Measurements from ENCODE around the gene DRAP1. TPM values are rescaled to one million over a fixed set of nuclear protein-coding genes. Genes with fewer than 3 reads are reported as not detected.

The DRAP1 gene
- total and polyA plus RNA-seq, 4 experiments from 2014 or later = 78.2 to 102 (median 84.6) TPM

GRCh38 chr11:65896034-65896999 lies 22.9 kb upstream of the DRAP1 start:
- H3K4me3 Mint-ChIP-seq = peak overlapping the region in 1 of 8 donors; percentile 41
- POLR2A ChIA-PET (ENCODE audit: partially characterized antibody) = interaction anchor here (0.8 kb wide), 2 partner anchors 9 kb away, joined by 3 to 4 read pairs; no protein-coding TSS in a partner anchor
- CTCF ChIA-PET (ENCODE audit: partially characterized antibody) = interaction anchor here (0.8 to 11.2 kb wide), 3 partner anchors 8 to 107 kb away, joined by 3 to 162 read pairs (median 3); partner anchors contain the start of genes CCDC85B and FIBP
- H3K27me3 Mint-ChIP-seq = no peaks in the 10 kb centered on the region
- Histone ChIP-seq H3K4me1 (ENCODE audit: insufficient read depth, low read length) (peaks cover 54% of the 10 kb centered on the region), H3K4me3 (ENCODE audit: low read length in 2 of 2) (no peak overlapping the region), H3K9me3 (ENCODE audit: control insufficient read depth in 1 of 2, low read length in 2 of 2) (no peaks in the 10 kb centered on the region), H3K27me3 (ENCODE audit: insufficient read depth, low read length) (peaks cover 4% of the 10 kb centered on the region), H3K27ac (ENCODE audit: low read depth, low read length) (no peak overlapping the region), H3K36me3 (ENCODE audit: insufficient read depth, low read length) (no peaks in the 10 kb centered on the region)
- peak overlapping the region in 6 of 7 donors; percentile 27 to 82 (median 67) for H3K27ac Mint-ChIP-seq
- no peaks in the 10 kb centered on the region for H3K9me3 Mint-ChIP-seq
- H3K4me1 Mint-ChIP-seq = peaks cover 20 to 54% (median 30%) of the 10 kb centered on the region in 4 donors
- no peaks in the 10 kb centered on the region for H3K36me3 Mint-ChIP-seq
- intact Hi-C loops (cut with micrococcal nuclease) = no loop called here
- no peak for DNase-seq

GRCh38 chr11:65897020-65897471 lies 22.2 kb upstream of the DRAP1 start:
- peak overlapping the region in 1 of 7 donors; percentile 82 for H3K27ac Mint-ChIP-seq
- Histone ChIP-seq H3K36me3 (ENCODE audit: insufficient read depth, low read length) (no peaks in the 10 kb centered on the region), H3K9me3 (ENCODE audit: control insufficient read depth in 1 of 2, low read length in 2 of 2) (no peaks in the 10 kb centered on the region), H3K4me3 (ENCODE audit: low read length in 2 of 2) (no peak overlapping the region), H3K27me3 (ENCODE audit: insufficient read depth, low read length) (peaks cover 4% of the 10 kb centered on the region), H3K4me1 (ENCODE audit: insufficient read depth, low read length) (peaks cover 47% of the 10 kb centered on the region), H3K27ac (ENCODE audit: low read depth, low read length) (no peak overlapping the region)
- DNase-seq = no peak
- H3K9me3 Mint-ChIP-seq = no peaks in the 10 kb centered on the region
- intact Hi-C loops (cut with micrococcal nuclease) = no loop called here
- H3K4me1 Mint-ChIP-seq = peaks cover 19 to 52% (median 27%) of the 10 kb centered on the region in 4 donors
- CTCF ChIA-PET (ENCODE audit: partially characterized antibody) = interaction anchor here (11.2 kb wide), 1 partner anchor 9 kb away, joined by 162 read pairs; the partner anchor contains the start of genes CCDC85B and FIBP
- H3K27me3 Mint-ChIP-seq = no peaks in the 10 kb centered on the region
- peak overlapping the region in 1 of 8 donors; percentile 39 for H3K4me3 Mint-ChIP-seq
- POLR2A ChIA-PET (ENCODE audit: partially characterized antibody) = interaction anchor here (0.8 to 2.5 kb wide), 4 partner anchors 8 to 22 kb away, joined by 3 to 20 read pairs (median 12); partner anchors contain the start of genes C11orf68, DRAP1 and FIBP
- no peaks in the 10 kb centered on the region for H3K36me3 Mint-ChIP-seq

- no peaks in the 10 kb centered on the region for H3K9me3 Mint-ChIP-seq
- H3K36me3 Mint-ChIP-seq = no peaks in the 10 kb centered on the region
- peaks cover 9 to 38% (median 14%) of the 10 kb centered on the region in 4 donors for H3K4me1 Mint-ChIP-seq
- H3K9me3 ChIP-seq (ENCODE audit: control insufficient read depth in 1 of 2, low read length in 2 of 2) = no peaks in the 10 kb centered on the region
- intact Hi-C loops (cut with micrococcal nuclease) = no loop called here
- H3K27me3 Mint-ChIP-seq = peaks cover 0 to 1% of the 10 kb centered on the region in 2 donors
- H3K27ac Mint-ChIP-seq = peak overlapping the region in 6 of 7 donors; percentile 74 to 88 (median 84)
- H3K4me3 ChIP-seq (ENCODE audit: low read length in 2 of 2) = peak overlapping the region in 1 of 2 donors; percentile 51
- POLR2A ChIA-PET (ENCODE audit: partially characterized antibody) = interaction anchor here (1.1 to 3.4 kb wide), 7 partner anchors 8 to 369 kb away, joined by 3 to 22 read pairs (median 9); partner anchors contain the start of genes C11orf68, CCDC85B, CFL1 and DRAP1
- DNase-seq = no peak
- CTCF ChIA-PET (ENCODE audit: partially characterized antibody) = interaction anchor here (0.9 to 11.2 kb wide), 3 partner anchors 11 to 39 kb away, joined by 3 to 162 read pairs (median 3); partner anchors contain the start of genes CCDC85B, FIBP and MUS81
- H3K27me3 ChIP-seq (ENCODE audit: insufficient read depth, low read length) = peaks cover 4% of the 10 kb centered on the region
- H3K4me1 ChIP-seq (ENCODE audit: insufficient read depth, low read length) = peaks cover 30% of the 10 kb centered on the region
- no peaks in the 10 kb centered on the region for H3K36me3 ChIP-seq (ENCODE audit: insufficient read depth, low read length)
- no peak overlapping the region for H3K27ac ChIP-seq (ENCODE audit: low read depth, low read length)
- H3K4me3 Mint-ChIP-seq = peak overlapping the region; percentile 59 to 81 (median 72)
Measured at GRCh38 chr11:65898656-65899355, 20.4 kb upstream of the DRAP1 start.

- Histone ChIP-seq H3K36me3 (ENCODE audit: insufficient read depth, low read length) (no peaks in the 10 kb centered on the region), H3K27me3 (ENCODE audit: insufficient read depth, low read length) (peaks cover 4% of the 10 kb centered on the region), H3K4me3 (ENCODE audit: low read length in 2 of 2) (peak overlapping the region; percentile 17 to 51), H3K9me3 (ENCODE audit: control insufficient read depth in 1 of 2, low read length in 2 of 2) (no peaks in the 10 kb centered on the region), H3K4me1 (ENCODE audit: insufficient read depth, low read length) (peaks cover 22% of the 10 kb centered on the region), H3K27ac (ENCODE audit: low read depth, low read length) (peak overlapping the region; percentile 46)
- Mint-ChIP-seq H3K27ac (peak overlapping the region in 4 of 7 donors; percentile 42 to 75 (median 68)), H3K4me1 (peaks cover 5 to 31% (median 7%) of the 10 kb centered on the region in 4 donors), H3K36me3 (no peaks in the 10 kb centered on the region), H3K9me3 (no peaks in the 10 kb centered on the region), H3K4me3 (peak overlapping the region in 7 of 8 donors; percentile 5 to 75 (median 53)), H3K27me3 (peaks cover 0 to 1% of the 10 kb centered on the region in 2 donors)
- peak in 3 of 5 donors; percentile 27 to 70 (median 33) for DNase-seq
- ChIA-PET CTCF (ENCODE audit: partially characterized antibody) (interaction anchor here (11.2 kb wide), 1 partner anchor 12 kb away, joined by 162 read pairs; the partner anchor contains the start of genes CCDC85B and FIBP), POLR2A (ENCODE audit: partially characterized antibody) (interaction anchor here (0.6 to 3.4 kb wide), 13 partner anchors 10 to 1121 kb away, joined by 3 to 97 read pairs (median 7); partner anchors contain the start of genes C11orf68, CCDC85B, CFL1 and DRAP1)
- intact Hi-C loops (cut with micrococcal nuclease) = loop anchor here (1.0 kb wide), 3 partner anchors 9 to 62 kb away; partner anchors contain the start of genes C11orf68, CCDC85B, DRAP1 and SART1
Measured at GRCh38 chr11:65899356-65900124, 19.7 kb upstream of the DRAP1 start.

- no peaks in the 10 kb centered on the region for H3K36me3 ChIP-seq (ENCODE audit: insufficient read depth, low read length)
- H3K4me1 ChIP-seq (ENCODE audit: insufficient read depth, low read length) = peaks cover 21% of the 10 kb centered on the region
- H3K27me3 Mint-ChIP-seq = peaks cover 0 to 1% of the 10 kb centered on the region in 2 donors
- peak within 1 kb of the TSS; percentile 57 to 84 (median 65) for H3K4me3 Mint-ChIP-seq
- H3K4me1 Mint-ChIP-seq = peaks cover 5 to 28% (median 7%) of the 10 kb centered on the region in 4 donors
- no peaks in the 10 kb centered on the region for H3K9me3 Mint-ChIP-seq
- no peaks in the 10 kb centered on the region for H3K36me3 Mint-ChIP-seq
- intact Hi-C loops (cut with micrococcal nuclease) = loop anchor here (1.0 kb wide), 3 partner anchors 10 to 61 kb away; partner anchors contain the start of genes C11orf68, CCDC85B, DRAP1 and SART1
- peaks cover 4% of the 10 kb centered on the region for H3K27me3 ChIP-seq (ENCODE audit: insufficient read depth, low read length)
- POLR2A ChIA-PET (ENCODE audit: partially characterized antibody) = interaction anchor here (0.6 to 3.4 kb wide), 18 partner anchors 9 to 1122 kb away, joined by 3 to 97 read pairs (median 4); partner anchors contain the start of genes C11orf68, CCDC85B, CFL1 and DRAP1
- peak; percentile 91 to 98 (median 92) for DNase-seq
- peak within 1 kb of the TSS; percentile 69 to 93 (median 88) for H3K27ac Mint-ChIP-seq
- CTCF ChIA-PET (ENCODE audit: partially characterized antibody) = interaction anchor here (1.7 to 11.2 kb wide), 2 partner anchors 12 to 18 kb away, joined by 8 to 162 read pairs; partner anchors contain the start of genes C11orf68, CCDC85B and FIBP
- peak within 1 kb of the TSS; percentile 17 to 51 for H3K4me3 ChIP-seq (ENCODE audit: low read length in 2 of 2)
- peak within 1 kb of the TSS; percentile 46 for H3K27ac ChIP-seq (ENCODE audit: low read depth, low read length)
- H3K9me3 ChIP-seq (ENCODE audit: control insufficient read depth in 1 of 2, low read length in 2 of 2) = no peaks in the 10 kb centered on the region
Measured at GRCh38 chr11:65900125-65900898, 18.9 kb upstream of the DRAP1 start, which contains the start of gene FOSL1. Gene FOSL1 (minus strand): TSS chr11:65900388. CDS start chr11:65900339, 49 bp downstream.
